CD14-positive monocyte (primary cell): Measurements from ENCODE around the gene TMTC2. TPM values are rescaled to one million over a fixed set of nuclear protein-coding genes. Genes with fewer than 3 reads are reported as not detected.

ENCODE experiments used
- DNase-seq, 3 donors: peaks; one replicate each; pipeline ENCODE4 v3.0.0-alpha.2; 2011 to 2022
- H2AFZ ChIP-seq: 2 replicates; pipeline ENCODE4 v1.6.0; 2012; ENCODE audit warnings: mild to moderate bottlenecking, low read depth, low read length, inconsistent platforms; ENCODE audit not compliant: insufficient read depth, poor library complexity, severe bottlenecking
- H3K27ac ChIP-seq, 2 donors: 1 replicate in 1 of 2; 2 replicates in 1 of 2; pipeline ENCODE4 v1.5.1; 2012 to 2013; ENCODE audit warnings: low read length in 2 of 2, control low read depth in 1 of 2, inconsistent platforms in 1 of 2, low read depth in 1 of 2, mild to moderate bottlenecking in 1 of 2
- H3K27me3 ChIP-seq, 2 donors: one replicate each; pipeline versions ENCODE4 v1.6.0 to v1.6.1; 2011 to 2013; ENCODE audit warnings: low read length in 2 of 2; ENCODE audit not compliant: control insufficient read depth in 2 of 2, insufficient read depth in 2 of 2
- H3K36me3 ChIP-seq, 2 donors: replicated peaks in 1 of 2; 1 replicate in 1 of 2; 2 replicates in 1 of 2; pipeline versions ENCODE4 v1.5.1 to v1.6.1; 2012 to 2013; ENCODE audit warnings: low read length in 2 of 2, control low read depth in 1 of 2, inconsistent platforms in 1 of 2, mild to moderate bottlenecking in 1 of 2; ENCODE audit not compliant: insufficient read depth in 2 of 2, control insufficient read depth in 1 of 2
- H3K4me1 ChIP-seq, 2 donors: 1 replicate in 1 of 2; 2 replicates in 1 of 2; pipeline versions ENCODE4 v1.5.1 to v1.6.1; 2012 to 2013; ENCODE audit warnings: low read length in 2 of 2, control low read depth in 1 of 2, inconsistent platforms in 1 of 2, mild to moderate bottlenecking in 1 of 2, moderate library complexity in 1 of 2; ENCODE audit not compliant: insufficient read depth in 2 of 2, control insufficient read depth in 1 of 2
- H3K4me2 ChIP-seq: replicated peaks from 2 replicates; pipeline ENCODE3; 2012; ENCODE audit warnings: low read length, moderate library complexity, mild to moderate bottlenecking; ENCODE audit not compliant: poor library complexity, severe bottlenecking; ENCODE audit errors: extremely low read depth
- H3K4me3 ChIP-seq, 3 experiments: fragments of 200-600 bp in 1 of 3; sonication (generic) in 1 of 3; replicated peaks in 1 of 3; 1 replicate in 2 of 3; 2 replicates in 1 of 3; pipeline ENCODE4 v1.5.1; 2011 to 2013; ENCODE audit warnings: low read length in 3 of 3, mild to moderate bottlenecking in 3 of 3, control low read depth in 2 of 3, low read depth in 2 of 3, inconsistent platforms in 1 of 3, moderate library complexity in 1 of 3
- H3K79me2 ChIP-seq: 2 replicates; pipeline ENCODE4 v1.6.0; 2012; ENCODE audit warnings: mild to moderate bottlenecking, control low read depth, inconsistent platforms, low read length, moderate library complexity; ENCODE audit not compliant: insufficient read depth
- H3K9ac ChIP-seq: 2 replicates; pipeline ENCODE4 v1.6.0; 2017; ENCODE audit warnings: low read length, mild to moderate bottlenecking; ENCODE audit not compliant: insufficient read depth, poor library complexity, severe bottlenecking
- H3K9me3 ChIP-seq, 2 donors: replicated peaks in 1 of 2; 1 replicate in 1 of 2; 2 replicates in 1 of 2; pipeline versions ENCODE4 v1.5.1 to v1.6.1; 2012 to 2013; ENCODE audit warnings: low read length in 2 of 2, control low read depth in 1 of 2; ENCODE audit not compliant: control insufficient read depth in 1 of 2, insufficient read depth in 1 of 2
- H4K20me1 ChIP-seq: 2 replicates; pipeline ENCODE4 v1.6.0; 2012; ENCODE audit warnings: mild to moderate bottlenecking, low read length, control low read depth, moderate library complexity; ENCODE audit not compliant: insufficient read depth
- H3K27ac Mint-ChIP-seq, 7 donors: one replicate each; pipeline ENCODE4 v1.8.0; 2020; ENCODE audit warnings: mild to moderate bottlenecking in 7 of 7, mixed read lengths in 7 of 7, moderate library complexity in 6 of 7, inconsistent platforms in 2 of 7
- H3K27me3 Mint-ChIP-seq, 3 donors: one replicate each; pipeline ENCODE4 v1.8.0; 2021 to 2022; ENCODE audit warnings: low read depth in 3 of 3, mild to moderate bottlenecking in 3 of 3, mixed read lengths in 3 of 3, moderate library complexity in 3 of 3, inconsistent platforms in 1 of 3
- H3K36me3 Mint-ChIP-seq, 2 donors: one replicate each; pipeline ENCODE4 v1.8.0; 2020; ENCODE audit warnings: mixed read lengths in 2 of 2, inconsistent platforms in 1 of 2, mild to moderate bottlenecking in 1 of 2
- H3K4me1 Mint-ChIP-seq: one replicate; pipeline ENCODE4 v1.8.0; 2020; ENCODE audit warnings: mild to moderate bottlenecking, mixed read lengths
- H3K4me3 Mint-ChIP-seq, 2 donors: one replicate each; pipeline ENCODE4 v1.8.0; 2020; ENCODE audit warnings: mild to moderate bottlenecking in 2 of 2, mixed read lengths in 2 of 2, moderate library complexity in 1 of 2
- H3K9me3 Mint-ChIP-seq, 7 donors: one replicate each; pipeline ENCODE4 v1.8.0; 2020 to 2022; ENCODE audit warnings: mixed read lengths in 7 of 7, mild to moderate bottlenecking in 6 of 7, moderate library complexity in 6 of 7, inconsistent platforms in 2 of 7
- CTCF ChIP-seq: fragments of 200-600 bp; IDR thresholded peaks from one replicate; pipeline ENCODE4 v1.8.0; 2022; ENCODE audit warnings: antibody characterized with exemption, mild to moderate bottlenecking
- WGBS: methylation state at CpG from one replicate; pipeline ENCODE4 v1.1.5; 2013; ENCODE audit warnings: missing lambda C conversion rate; ENCODE audit not compliant: insufficient coverage; 5-methylcytosine and 5-hydroxymethylcytosine counted together
- intact Hi-C, 2 donors: fragments of 100-400 bp; cut with micrococcal nuclease; formaldehyde crosslinking; loops; one replicate each; pipeline versions ENCODE4 v1.15.0 to v1.15.1; 2023
- polyA plus RNA-seq, 3 donors: library from polyadenylated mRNA; depleted of rRNA in 1 of 3; unstranded in 2 of 3; stranded (reverse) in 1 of 3; fragments of 300-500 nt in 2 of 3; fragments of >200 nt in 1 of 3; fragmentation: Illumina TruSeq in 2 of 3; gene quantifications; 1 replicate in 2 of 3; 2 replicates in 1 of 3; pipeline ENCODE4 v1.2.3, GENCODE V29; 2012 to 2021

Gene TMTC2
- polyA plus RNA-seq, 3 donors, result 2.5 to 15.7 (median 3.3) TPM

- Mint-ChIP-seq H3K4me3 (no peak overlapping the region), H3K9me3 (peaks cover 0 to 2% (median 0%) of the 10 kb centered on the region in 7 donors), H3K4me1 (peaks cover 24% of the 10 kb centered on the region), H3K36me3 (peaks cover 31 to 32% of the 10 kb centered on the region in 2 donors), H3K27ac (no peak overlapping the region), H3K27me3 (no peaks in the 10 kb centered on the region)
- peaks cover 9% of the 10 kb centered on the region for H3K79me2 ChIP-seq
- no peaks in the 10 kb centered on the region for H3K27me3 ChIP-seq
- no peaks in the 10 kb centered on the region for H3K9me3 ChIP-seq
- no peak overlapping the region for H3K4me2 ChIP-seq
- H3K27ac ChIP-seq, result no peak overlapping the region
- no peak overlapping the region for H3K9ac ChIP-seq
- DNase-seq, result no peak
- peaks cover 0 to under 1% of the 10 kb centered on the region in 2 donors for H3K4me1 ChIP-seq
- WGBS, result 81% methylated on average over 4 of the region's 4 CpGs
- no peak for TF ChIP-seq CTCF
- no peak overlapping the region for H2AFZ ChIP-seq
- H4K20me1 ChIP-seq, result no peaks in the 10 kb centered on the region
- no peaks in the 10 kb centered on the region for H3K36me3 ChIP-seq
- intact Hi-C loops, result loop anchor here in 1 of 2 donors (10.0 kb wide), 1 partner anchor 155 kb away; the partner anchor contains the start of gene TMTC2
- H3K4me3 ChIP-seq, result no peak overlapping the region
Observed at GRCh38 chr12:82839796-82840195, 153.1 kb downstream of the TMTC2 start.

GRCh38 chr12:82841487-82841904 is 154.8 kb downstream of the TMTC2 start:
- no peaks in the 10 kb centered on the region for H3K36me3 ChIP-seq
- DNase-seq, result no peak
- H3K4me1 ChIP-seq, result peaks cover 9 to 12% of the 10 kb centered on the region in 2 donors
- H3K9me3 Mint-ChIP-seq, result peaks cover 0 to 3% (median 0%) of the 10 kb centered on the region in 7 donors
- TF ChIP-seq CTCF, result no peak
- intact Hi-C loops, result loop anchor here in 1 of 2 donors (10.0 kb wide), 1 partner anchor 157 kb away; the partner anchor contains the start of gene TMTC2
- H3K79me2 ChIP-seq, result peaks cover 12% of the 10 kb centered on the region
- no peak overlapping the region for H3K4me2 ChIP-seq
- H3K27me3 Mint-ChIP-seq, result no peaks in the 10 kb centered on the region
- no peak overlapping the region for H3K27ac ChIP-seq
- WGBS, result no CpG with 5 or more reads among the region's 7 CpGs
- peaks cover 34% of the 10 kb centered on the region for H3K4me1 Mint-ChIP-seq
- no peak overlapping the region for H3K9ac ChIP-seq
- H3K27me3 ChIP-seq, result no peaks in the 10 kb centered on the region
- H3K4me3 ChIP-seq, result no peak overlapping the region
- H2AFZ ChIP-seq, result no peak overlapping the region
- no peaks in the 10 kb centered on the region for H3K9me3 ChIP-seq
- H3K36me3 Mint-ChIP-seq, result peaks cover 23 to 31% of the 10 kb centered on the region in 2 donors
- H4K20me1 ChIP-seq, result no peaks in the 10 kb centered on the region
- H3K27ac Mint-ChIP-seq, result no peak overlapping the region
- no peak overlapping the region for H3K4me3 Mint-ChIP-seq
